Karpas-422 (cell line): Measurements from ENCODE around the gene MXD1. TPM values are rescaled to one million over a fixed set of nuclear protein-coding genes. Genes with fewer than 3 reads are reported as not detected.

Experiments
- DNase-seq: peaks from one replicate; pipeline ENCODE4 v3.0.0-alpha.2; 2015
- H2AFZ ChIP-seq: fragments of 200-600 bp; sonication (generic); 2 replicates; pipeline ENCODE4 v1.6.1; 2014; ENCODE audit warnings: antibody characterized with exemption, low read length, mixed read lengths
- H3K27ac ChIP-seq: fragments of 200-600 bp; sonication (generic); 2 replicates; pipeline ENCODE4 v1.5.1; 2014; ENCODE audit warnings: mild to moderate bottlenecking, low read length, moderate library complexity
- H3K27me3 ChIP-seq: fragments of 200-600 bp; sonication (generic); 2 replicates; pipeline ENCODE4 v1.6.1; 2014; ENCODE audit warnings: low read length, mixed read lengths
- H3K36me3 ChIP-seq: fragments of 200-600 bp; sonication (generic); 2 replicates; pipeline ENCODE4 v1.6.1; 2014; ENCODE audit warnings: low read length, mixed read lengths; ENCODE audit not compliant: insufficient read depth
- H3K4me1 ChIP-seq: fragments of 200-600 bp; sonication (generic); 2 replicates; pipeline ENCODE4 v1.6.1; 2014; ENCODE audit warnings: mild to moderate bottlenecking, low read length, mixed read lengths
- H3K4me2 ChIP-seq: fragments of 200-600 bp; sonication (generic); 2 replicates; pipeline ENCODE4 v1.6.1; 2014; ENCODE audit warnings: low read length, low read depth, mild to moderate bottlenecking; ENCODE audit not compliant: poor library complexity, severe bottlenecking
- H3K4me3 ChIP-seq: fragments of 200-600 bp; sonication (generic); 2 replicates; pipeline ENCODE4 v1.5.1; 2014; ENCODE audit warnings: mild to moderate bottlenecking, antibody characterized with exemption, low read length, mixed read lengths
- H3K79me2 ChIP-seq: fragments of 200-600 bp; sonication (generic); 2 replicates; pipeline ENCODE4 v1.6.1; 2014; ENCODE audit warnings: mild to moderate bottlenecking, low read length, mixed read lengths
- H3K9ac ChIP-seq: fragments of 200-600 bp; sonication (generic); 2 replicates; pipeline ENCODE4 v1.6.0; 2014; ENCODE audit warnings: low read length
- H3K9me2 ChIP-seq: fragments of 200-600 bp; sonication (generic), shearing (Covaris generic); replicated peaks from 2 replicates; pipeline ENCODE4 v1.6.0; 2014; ENCODE audit warnings: mild to moderate bottlenecking, low read length, moderate library complexity; ENCODE audit not compliant: insufficient read depth
- H3K9me3 ChIP-seq: fragments of 300-700, 200-600 bp; sonication (generic); 2 replicates; pipeline ENCODE4 v1.6.1; 2014; ENCODE audit warnings: low read length, mixed read lengths
- H4K20me1 ChIP-seq: fragments of 200-600 bp; sonication (generic); 2 replicates; pipeline ENCODE4 v1.6.1; 2014; ENCODE audit warnings: mild to moderate bottlenecking, antibody characterized with exemption, low read length, low read depth; ENCODE audit not compliant: insufficient read depth
- total RNA-seq: library from RNA; depleted of rRNA; stranded (reverse); fragments of >200 nt; shearing (Covaris generic); gene quantifications from 2 replicates; pipeline ENCODE4 v1.2.3, GENCODE V29; 2014; ENCODE audit warnings: low replicate concordance

Gene MXD1
- total RNA-seq, 1 experiment from 2014 or later, result 29.3 TPM

- Histone ChIP-seq H3K4me1 (peaks cover 6% of the 10 kb centered on the region), H3K27me3 (no peaks in the 10 kb centered on the region), H2AFZ (no peak overlapping the region), H3K9me2 (no peaks in the 10 kb centered on the region), H3K4me3 (no peak overlapping the region), H4K20me1 (no peaks in the 10 kb centered on the region), H3K4me2 (no peak overlapping the region), H3K9me3 (no peaks in the 10 kb centered on the region), H3K79me2 (peaks cover 41% of the 10 kb centered on the region), H3K27ac (no peak overlapping the region), H3K36me3 (peaks cover 68% of the 10 kb centered on the region; the same call in 1 of the 2 replicates), H3K9ac (no peak overlapping the region)
- no peak for DNase-seq
Observed at GRCh38 chr2:69923116-69923515, 8.2 kb downstream of the MXD1 start.

DNA sequence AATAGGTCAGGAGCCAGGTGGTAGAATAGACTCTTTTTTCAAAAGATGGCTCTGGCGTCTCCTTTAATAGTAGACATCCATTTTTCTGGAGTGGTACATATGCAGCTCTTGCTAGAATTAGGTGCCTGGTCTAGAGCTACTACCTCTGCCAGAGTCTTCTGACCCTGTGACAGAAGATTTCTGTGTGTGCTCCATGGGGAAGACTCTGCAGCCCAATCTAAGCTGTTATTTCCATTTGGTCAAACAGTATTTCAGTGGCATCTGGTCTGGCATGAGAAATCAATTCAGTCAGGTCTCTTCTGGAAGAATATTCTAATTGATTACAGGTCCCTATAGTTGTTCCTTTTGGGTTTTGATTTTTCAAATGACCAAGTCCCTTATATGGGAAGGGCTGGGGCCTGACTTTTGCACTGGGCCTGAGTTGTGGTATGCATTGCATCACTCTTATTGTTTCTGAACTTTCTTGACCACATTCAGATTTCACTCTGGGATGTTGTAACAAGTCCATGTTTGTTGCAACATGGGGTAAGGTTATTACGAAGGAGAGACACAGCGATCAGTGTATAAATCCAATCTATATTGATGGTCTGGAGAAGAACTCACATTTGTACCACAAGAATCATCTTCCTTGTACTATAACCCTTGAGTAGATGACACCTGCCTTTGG, 12.1 kb downstream of the MXD1 start:
- Histone ChIP-seq H3K9me2 (no peaks in the 10 kb centered on the region), H3K4me3 (no peak overlapping the region), H2AFZ (no peak overlapping the region), H3K79me2 (peaks cover 50% of the 10 kb centered on the region; the same call in 1 of the 2 replicates), H3K27ac (no peak overlapping the region), H3K9ac (no peak overlapping the region), H3K4me2 (no peak overlapping the region), H3K36me3 (peaks cover 49% of the 10 kb centered on the region; the same call in 1 of the 2 replicates), H4K20me1 (no peaks in the 10 kb centered on the region), H3K4me1 (peaks cover 3% of the 10 kb centered on the region), H3K27me3 (no peaks in the 10 kb centered on the region), H3K9me3 (no peaks in the 10 kb centered on the region)
- DNase-seq, result no peak

- Histone ChIP-seq H3K36me3 (peaks cover 40% of the 10 kb centered on the region; the same call in 1 of the 2 replicates), H2AFZ (no peak overlapping the region), H3K4me3 (no peak overlapping the region), H3K4me1 (peaks cover 13% of the 10 kb centered on the region), H3K9ac (no peak overlapping the region), H3K27ac (no peak overlapping the region), H3K79me2 (peaks cover 38% of the 10 kb centered on the region), H3K9me2 (no peaks in the 10 kb centered on the region), H4K20me1 (no peaks in the 10 kb centered on the region), H3K27me3 (no peaks in the 10 kb centered on the region), H3K9me3 (no peaks in the 10 kb centered on the region), H3K4me2 (no peak overlapping the region)
- no peak for DNase-seq
Observed at GRCh38 chr2:69931832-69932595, 17.1 kb downstream of the MXD1 start.

- DNase-seq, result no peak
- Histone ChIP-seq H3K27me3 (no peaks in the 10 kb centered on the region), H3K4me2 (no peak overlapping the region), H4K20me1 (no peaks in the 10 kb centered on the region), H3K4me3 (no peak overlapping the region), H3K4me1 (peaks cover 13% of the 10 kb centered on the region), H3K36me3 (peaks cover 34% of the 10 kb centered on the region; the same call in 1 of the 2 replicates), H2AFZ (no peak overlapping the region), H3K9ac (no peak overlapping the region), H3K9me3 (no peaks in the 10 kb centered on the region), H3K9me2 (no peaks in the 10 kb centered on the region), H3K79me2 (peaks cover 34% of the 10 kb centered on the region), H3K27ac (no peak overlapping the region)
Observed at GRCh38 chr2:69932596-69932922, 17.6 kb downstream of the MXD1 start.

DNA sequence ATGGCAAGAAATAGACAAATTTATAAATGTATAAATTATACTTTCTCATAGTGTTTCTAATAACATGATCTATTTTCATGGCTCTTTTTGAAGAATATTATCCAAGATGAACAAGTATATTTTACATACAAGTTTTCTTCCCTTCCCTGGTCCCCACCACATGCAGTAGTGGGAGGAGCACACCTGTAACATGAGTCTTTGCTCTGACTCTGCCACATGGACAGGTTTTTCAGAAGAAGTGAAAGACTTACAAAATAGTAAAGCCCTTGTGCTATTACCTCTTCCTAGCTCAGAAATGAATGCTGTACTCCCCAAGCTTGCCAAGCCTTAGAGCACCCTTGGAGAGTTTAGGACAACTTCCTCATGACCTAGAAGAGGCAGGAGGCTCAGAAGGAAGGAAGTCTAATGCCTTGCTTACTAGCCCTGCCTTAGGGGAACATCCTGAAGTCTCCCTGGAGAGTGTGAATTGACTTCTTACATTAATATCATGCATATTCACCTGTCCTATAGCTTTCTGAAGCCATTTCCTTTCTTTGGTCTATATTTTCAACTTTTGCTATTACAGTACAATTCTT, 18.4 kb downstream of the MXD1 start:
- no peak overlapping the region for H3K27ac ChIP-seq
- no peaks in the 10 kb centered on the region for H4K20me1 ChIP-seq
- no peak overlapping the region for H2AFZ ChIP-seq
- H3K79me2 ChIP-seq, result peaks cover 31% of the 10 kb centered on the region
- peaks cover 13% of the 10 kb centered on the region for H3K4me1 ChIP-seq
- no peak for DNase-seq
- no peaks in the 10 kb centered on the region for H3K9me3 ChIP-seq
- H3K9ac ChIP-seq, result no peak overlapping the region
- H3K4me3 ChIP-seq, result no peak overlapping the region
- no peak overlapping the region for H3K4me2 ChIP-seq
- H3K36me3 ChIP-seq, result peaks cover 31% of the 10 kb centered on the region; the same call in 1 of the 2 replicates
- no peaks in the 10 kb centered on the region for H3K27me3 ChIP-seq
- H3K9me2 ChIP-seq, result no peaks in the 10 kb centered on the region

GRCh38 chr2:69933839-69934613, 19.1 kb downstream of the MXD1 start:
- Histone ChIP-seq H3K9me3 (no peaks in the 10 kb centered on the region), H3K4me3 (no peak overlapping the region), H4K20me1 (no peaks in the 10 kb centered on the region), H3K36me3 (peaks cover 37% of the 10 kb centered on the region; the same call in 1 of the 2 replicates), H3K4me2 (no peak overlapping the region), H3K79me2 (peaks cover 31% of the 10 kb centered on the region), H3K27me3 (no peaks in the 10 kb centered on the region), H3K4me1 (peaks cover 13% of the 10 kb centered on the region), H3K9me2 (no peaks in the 10 kb centered on the region), H3K27ac (no peak overlapping the region), H2AFZ (no peak overlapping the region), H3K9ac (no peak overlapping the region)
- no peak for DNase-seq

- H2AFZ ChIP-seq, result no peak overlapping the region
- H3K9me2 ChIP-seq, result no peaks in the 10 kb centered on the region
- no peak for DNase-seq
- H3K79me2 ChIP-seq, result peaks cover 31% of the 10 kb centered on the region
- H3K27me3 ChIP-seq, result no peaks in the 10 kb centered on the region
- no peak overlapping the region for H3K4me2 ChIP-seq
- no peak overlapping the region for H3K9ac ChIP-seq
- peaks cover 42% of the 10 kb centered on the region; the same call in 1 of the 2 replicates for H3K36me3 ChIP-seq
- no peak overlapping the region for H3K27ac ChIP-seq
- no peaks in the 10 kb centered on the region for H3K9me3 ChIP-seq
- no peak overlapping the region for H3K4me3 ChIP-seq
- no peaks in the 10 kb centered on the region for H4K20me1 ChIP-seq
- H3K4me1 ChIP-seq, result peaks cover 13% of the 10 kb centered on the region
Observed at GRCh38 chr2:69934614-69934908, 19.7 kb downstream of the MXD1 start.

- Histone ChIP-seq H3K79me2 (peaks cover 31% of the 10 kb centered on the region), H3K9ac (no peak overlapping the region), H3K9me3 (no peaks in the 10 kb centered on the region), H4K20me1 (no peaks in the 10 kb centered on the region), H3K9me2 (no peaks in the 10 kb centered on the region), H3K4me3 (no peak overlapping the region), H3K4me1 (peaks cover 13% of the 10 kb centered on the region), H3K36me3 (peaks cover 46% of the 10 kb centered on the region; the same call in 1 of the 2 replicates), H3K27ac (no peak overlapping the region), H2AFZ (no peak overlapping the region), H3K4me2 (no peak overlapping the region), H3K27me3 (no peaks in the 10 kb centered on the region)
- no peak for DNase-seq
Observed at GRCh38 chr2:69935011-69935410, 20.1 kb downstream of the MXD1 start.
